DMS79 (cell line): ENCODE data around the gene SRPK3.
A peak's percentile ranks its signal among the peaks of the same experiment; 100 is the strongest.

Experiments
- DNase-seq: peaks from one replicate; lab custom pipeline; 2025; lab: John Stamatoyannopoulos, UW

SRPK3 gene

GRCh38 chrX:153770601-153771414 lies 10.0 kb upstream of the SRPK3 start:
- DNase-seq = no peak

DNA sequence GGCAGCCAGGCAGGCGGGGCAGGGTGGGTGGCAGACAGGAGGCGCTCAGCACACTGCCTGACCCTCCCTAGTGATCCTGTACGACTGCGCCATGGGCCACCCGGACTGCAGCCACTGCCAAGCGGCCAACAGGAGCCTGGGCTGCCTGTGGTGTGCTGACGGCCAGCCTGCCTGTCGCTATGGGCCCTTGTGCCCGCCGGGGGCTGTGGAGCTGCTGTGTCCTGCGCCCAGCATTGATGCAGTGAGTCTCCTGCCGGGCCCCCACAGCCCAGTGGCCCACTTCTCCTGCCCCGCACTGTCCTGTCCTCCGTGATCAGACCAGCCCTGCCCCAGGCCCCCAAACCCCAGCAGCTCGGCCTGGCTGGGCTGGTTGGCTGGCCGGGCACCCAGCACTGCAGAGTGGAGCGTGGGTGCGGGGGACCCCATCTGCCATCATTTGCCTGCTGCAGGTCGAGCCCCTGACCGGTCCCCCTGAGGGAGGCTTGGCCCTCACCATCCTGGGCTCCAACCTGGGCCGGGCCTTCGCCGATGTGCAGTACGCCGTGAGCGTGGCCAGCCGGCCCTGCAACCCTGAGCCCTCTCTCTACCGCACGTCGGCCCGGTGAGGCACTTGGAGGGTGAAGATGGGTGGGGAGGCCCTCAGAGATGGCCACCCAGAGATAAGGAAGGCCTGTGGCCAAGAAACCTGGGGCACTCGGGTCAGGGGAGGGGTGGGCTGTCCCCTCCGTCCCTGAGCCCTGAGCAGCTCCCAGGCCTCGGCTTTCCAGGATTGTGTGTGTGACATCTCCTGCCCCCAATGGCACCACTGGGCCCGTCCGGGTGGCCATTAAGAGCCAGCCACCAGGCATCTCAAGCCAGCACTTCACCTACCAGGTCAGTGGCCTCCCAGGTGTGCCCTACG lies 9.2 kb upstream of the SRPK3 start:
- DNase-seq = no peak

DNA sequence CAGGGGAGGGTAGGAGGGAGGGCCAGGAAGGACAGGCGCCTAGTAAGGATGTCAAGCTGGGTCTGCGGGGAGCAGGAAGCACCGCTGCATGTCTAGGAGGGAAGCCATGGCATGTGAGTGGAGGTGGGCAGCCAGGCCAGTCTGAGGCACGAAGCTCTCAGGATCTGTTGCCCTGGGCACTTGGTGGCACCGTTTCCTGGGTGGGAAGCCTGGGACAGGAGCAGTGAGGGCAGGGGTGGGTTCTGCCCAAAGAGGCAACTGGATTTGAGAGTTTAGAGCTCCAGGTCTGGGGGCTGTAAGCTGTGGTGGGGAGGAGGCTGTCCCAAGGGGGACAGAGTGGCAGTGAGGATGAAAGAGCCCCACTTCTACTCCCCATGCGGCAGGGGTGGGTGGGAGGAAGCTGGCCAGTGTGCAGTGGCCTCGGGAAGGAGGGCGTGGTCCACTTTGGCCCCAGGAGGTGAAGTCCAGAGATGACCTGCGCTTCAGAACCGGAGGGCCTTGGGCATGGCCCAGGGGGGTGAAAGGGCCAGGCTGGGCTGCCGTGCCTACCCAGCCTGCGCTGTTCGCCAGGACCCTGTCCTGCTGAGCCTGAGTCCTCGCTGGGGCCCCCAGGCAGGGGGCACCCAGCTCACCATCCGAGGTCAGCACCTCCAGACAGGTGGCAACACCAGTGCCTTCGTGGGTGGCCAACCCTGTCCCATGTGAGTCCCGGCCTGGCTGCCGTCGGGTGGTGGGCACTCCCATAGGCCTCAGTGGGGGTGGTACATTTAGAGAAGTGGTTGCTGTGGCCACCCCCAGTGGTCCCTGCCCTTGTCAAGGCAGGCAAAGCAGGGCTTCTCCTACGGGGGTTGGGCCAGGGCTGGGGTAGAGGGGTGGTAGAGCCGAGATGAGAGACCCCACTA lies 8.3 kb upstream of the SRPK3 start:
- no peak for DNase-seq

GRCh38 chrX:153773218-153773611 lies 7.6 kb upstream of the SRPK3 start:
- DNase-seq = no peak

DNA sequence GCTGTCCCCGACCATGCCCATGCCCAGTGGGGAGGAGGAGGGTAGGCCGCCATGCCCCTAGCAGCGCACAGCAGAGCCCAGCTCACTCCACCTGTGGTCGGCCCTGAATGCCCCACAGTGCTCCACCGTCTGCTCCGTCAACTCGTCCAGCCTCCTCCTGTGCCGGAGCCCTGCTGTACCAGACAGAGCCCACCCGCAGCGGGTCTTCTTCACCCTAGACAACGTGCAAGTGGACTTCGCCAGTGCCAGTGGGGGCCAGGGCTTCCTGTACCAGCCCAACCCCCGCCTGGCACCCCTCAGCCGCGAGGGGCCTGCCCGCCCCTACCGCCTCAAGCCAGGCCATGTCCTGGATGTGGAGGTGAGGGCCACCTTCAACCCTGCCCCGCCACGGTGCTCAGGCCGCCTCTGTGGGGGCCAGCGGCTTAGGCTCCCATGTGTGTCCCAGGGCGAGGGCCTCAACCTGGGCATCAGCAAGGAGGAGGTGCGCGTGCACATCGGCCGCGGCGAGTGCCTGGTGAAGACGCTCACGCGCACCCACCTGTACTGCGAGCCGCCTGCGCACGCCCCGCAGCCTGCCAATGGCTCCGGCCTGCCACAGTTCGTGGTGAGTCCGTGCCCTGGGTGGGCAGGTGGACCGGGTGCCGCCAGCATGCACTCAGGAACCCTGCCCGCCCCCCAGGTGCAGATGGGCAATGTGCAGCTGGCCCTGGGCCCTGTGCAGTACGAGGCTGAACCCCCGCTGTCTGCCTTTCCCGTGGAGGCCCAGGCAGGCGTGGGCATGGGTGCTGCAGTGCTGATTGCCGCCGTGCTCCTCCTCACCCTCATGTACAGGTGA lies 6.9 kb upstream of the SRPK3 start:
- DNase-seq = no peak

- no peak for DNase-seq
Observed at GRCh38 chrX:153774576-153775292, 6.1 kb upstream of the SRPK3 start.

GRCh38 chrX:153775293-153776119 lies 5.3 kb upstream of the SRPK3 start:
- no peak for DNase-seq

- no peak for DNase-seq
Observed at GRCh38 chrX:153776120-153776599, 4.7 kb upstream of the SRPK3 start.

GRCh38 chrX:153776611-153777045 lies 4.2 kb upstream of the SRPK3 start:
- no peak for DNase-seq

DNA sequence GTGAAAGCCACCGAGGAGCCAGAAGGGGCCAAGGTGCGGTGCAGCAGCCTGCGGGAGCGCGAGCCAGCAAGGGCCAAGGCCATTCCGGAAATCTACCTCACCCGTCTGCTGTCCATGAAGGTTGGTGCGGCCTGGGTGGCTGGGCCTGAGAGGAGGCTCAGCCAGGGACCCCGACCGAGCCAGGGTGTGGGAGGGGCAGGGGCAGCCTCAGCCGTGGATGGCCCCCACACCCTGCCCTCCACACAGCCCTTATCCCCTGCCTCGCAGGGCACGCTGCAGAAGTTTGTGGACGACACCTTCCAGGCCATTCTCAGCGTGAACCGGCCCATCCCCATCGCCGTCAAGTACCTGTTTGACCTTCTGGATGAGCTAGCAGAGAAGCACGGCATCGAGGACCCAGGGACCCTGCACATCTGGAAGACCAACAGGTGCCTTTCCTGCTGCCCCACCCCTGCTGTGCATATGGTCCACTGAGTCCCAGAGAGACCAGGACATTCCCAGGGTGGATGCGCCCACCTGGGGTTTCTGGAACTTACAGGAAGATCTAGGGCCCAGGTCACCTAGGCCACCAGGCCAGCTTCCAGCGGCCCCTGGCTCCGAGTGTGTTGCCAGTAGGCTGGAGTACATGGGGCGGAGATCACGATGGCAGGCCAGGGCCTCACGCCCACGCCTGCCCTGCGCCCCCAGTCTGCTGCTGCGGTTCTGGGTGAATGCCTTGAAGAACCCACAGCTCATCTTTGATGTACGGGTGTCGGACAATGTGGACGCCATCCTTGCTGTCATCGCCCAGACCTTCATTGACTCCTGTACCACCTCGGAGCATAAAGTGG lies 3.4 kb upstream of the SRPK3 start:
- no peak for DNase-seq

GRCh38 chrX:153778181-153778580 lies 2.7 kb upstream of the SRPK3 start:
- no peak for DNase-seq

- DNase-seq = no peak
Observed at GRCh38 chrX:153778684-153779101, 2.1 kb upstream of the SRPK3 start.

DNA sequence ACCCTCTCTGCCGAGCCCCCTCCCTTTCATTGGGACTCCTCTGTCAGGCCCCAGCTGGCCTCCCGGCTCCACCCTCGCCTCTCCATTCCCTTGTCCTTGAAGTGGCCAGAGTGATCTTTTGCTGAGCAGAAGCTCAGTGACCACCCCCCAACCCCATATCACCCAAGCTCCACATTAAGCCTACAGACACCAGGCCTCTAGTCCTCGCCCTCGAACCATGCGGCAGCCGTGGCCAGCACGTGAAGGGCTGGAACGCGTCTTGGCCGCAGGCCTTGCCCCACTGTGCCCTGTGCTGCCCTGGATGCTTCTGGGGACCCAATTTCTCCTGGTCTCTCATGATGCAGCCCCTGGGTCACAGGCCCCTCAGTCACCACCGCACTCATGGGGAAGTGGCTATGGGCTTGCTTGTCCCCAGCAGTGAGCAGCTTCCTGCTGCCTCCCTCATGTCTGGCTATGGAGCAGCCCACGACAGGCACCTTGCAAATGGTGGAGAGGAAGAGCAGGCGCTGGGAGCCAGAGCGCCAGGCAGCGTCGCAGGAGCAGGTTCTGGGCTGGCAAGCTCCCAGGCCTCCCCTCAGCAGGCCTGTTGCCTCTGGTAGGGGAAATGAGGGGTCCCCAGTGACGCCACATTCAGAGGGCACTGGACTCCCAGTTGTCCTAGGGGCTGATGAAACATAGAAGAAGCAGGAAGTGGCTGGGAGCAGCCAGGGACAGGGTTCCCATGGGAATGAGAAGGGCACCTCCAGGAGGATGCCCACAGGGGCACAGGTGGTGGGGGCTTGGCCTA lies 757 bp upstream of the SRPK3 start:
- no peak for DNase-seq

- DNase-seq = no peak
Observed at GRCh38 chrX:153781428-153782047, 697 bp downstream of the SRPK3 start.

- DNase-seq = peak; percentile 44
Observed at GRCh38 chrX:153782313-153782712, 1.5 kb downstream of the SRPK3 start.

DNA sequence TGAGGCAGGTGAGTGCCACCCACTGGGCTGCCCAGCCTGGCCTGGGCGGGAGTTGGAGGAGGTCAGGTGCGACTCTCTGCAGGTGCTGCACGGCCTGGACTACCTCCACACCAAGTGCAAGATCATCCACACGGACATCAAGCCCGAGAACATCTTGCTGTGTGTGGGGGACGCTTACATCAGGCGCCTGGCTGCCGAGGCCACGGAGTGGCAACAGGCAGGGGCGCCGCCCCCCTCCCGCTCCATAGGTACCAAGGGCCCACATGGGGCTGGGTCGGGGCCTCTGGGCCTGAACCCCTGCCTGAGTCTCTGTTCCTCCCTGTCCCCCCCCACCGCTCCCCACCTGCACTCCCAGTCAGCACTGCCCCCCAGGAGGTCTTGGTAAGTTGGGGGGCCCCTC lies 2.0 kb downstream of the SRPK3 start:
- DNase-seq = no peak

- no peak for DNase-seq
Observed at GRCh38 chrX:153783378-153784013, 2.7 kb downstream of the SRPK3 start.
